ENCODE measurements around the gene AFDN.
"Not testable (repeated sequence)": the region's sequence is repeated elsewhere in the genome, so short reads cannot be mapped to it uniquely, and the experiment has no call there.

AFDN gene

DNA sequence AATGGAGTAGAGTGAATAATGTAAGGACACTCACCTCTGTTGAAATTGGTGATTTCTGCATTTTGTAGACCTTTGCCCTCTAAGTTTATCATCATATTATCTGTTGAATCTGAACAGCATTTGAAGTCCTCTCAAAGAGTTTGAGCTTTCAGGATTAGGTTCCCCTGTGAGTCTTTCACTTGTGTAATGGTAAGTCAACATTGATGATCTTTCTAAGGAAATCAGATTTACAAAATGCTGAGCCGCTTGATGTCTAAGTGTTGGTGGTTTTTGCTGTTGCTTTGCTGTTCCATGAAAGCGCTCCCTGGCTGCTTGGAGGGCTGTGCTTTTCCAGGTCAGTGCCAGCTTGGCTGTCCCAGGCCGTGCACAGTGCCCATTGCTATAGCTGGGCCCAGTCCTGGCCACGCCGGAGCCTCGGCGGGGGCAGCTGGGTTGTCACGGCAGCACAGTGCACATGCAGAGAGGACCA is 136.9 kb downstream of the AFDN start:
- DNase-seq, result no peak

- DNase-seq, result no peak
These were observed 139.2 kb downstream of the AFDN start for GRCh38 chr6:167965592-167966539.

GRCh38 chr6:167966540-167966905 is 139.8 kb downstream of the AFDN start:
- DNase-seq, result no peak

GRCh38 chr6:167968091-167968490 is 141.4 kb downstream of the AFDN start:
- DNase-seq, result peak; percentile 7

GRCh38 chr6:167970230-167970629 is 143.5 kb downstream of the AFDN start:
- DNase-seq, result no peak

DNA sequence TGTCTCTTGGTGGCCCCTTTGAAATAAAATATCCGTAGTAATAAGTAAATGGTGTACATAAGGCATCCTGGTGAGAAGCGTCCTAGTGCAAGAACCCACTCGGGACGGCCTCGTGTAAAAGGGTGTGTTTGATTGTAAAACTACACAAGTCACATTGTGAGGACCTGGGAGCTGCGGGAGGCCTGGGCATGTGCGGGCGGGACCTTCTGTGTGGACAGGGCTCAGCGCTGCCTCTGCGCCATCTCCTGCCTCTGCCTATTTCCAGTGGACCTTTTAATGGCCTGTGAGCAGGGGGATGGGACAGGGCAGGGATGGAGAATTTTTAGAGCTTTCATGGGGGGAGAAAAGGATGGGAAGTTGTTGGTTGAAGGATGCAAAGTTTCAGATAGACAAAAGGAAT is 145.5 kb downstream of the AFDN start:
- DNase-seq, result no peak

GRCh38 chr6:167973148-167973885 is 146.6 kb downstream of the AFDN start:
- DNase-seq, result no peak

DNA sequence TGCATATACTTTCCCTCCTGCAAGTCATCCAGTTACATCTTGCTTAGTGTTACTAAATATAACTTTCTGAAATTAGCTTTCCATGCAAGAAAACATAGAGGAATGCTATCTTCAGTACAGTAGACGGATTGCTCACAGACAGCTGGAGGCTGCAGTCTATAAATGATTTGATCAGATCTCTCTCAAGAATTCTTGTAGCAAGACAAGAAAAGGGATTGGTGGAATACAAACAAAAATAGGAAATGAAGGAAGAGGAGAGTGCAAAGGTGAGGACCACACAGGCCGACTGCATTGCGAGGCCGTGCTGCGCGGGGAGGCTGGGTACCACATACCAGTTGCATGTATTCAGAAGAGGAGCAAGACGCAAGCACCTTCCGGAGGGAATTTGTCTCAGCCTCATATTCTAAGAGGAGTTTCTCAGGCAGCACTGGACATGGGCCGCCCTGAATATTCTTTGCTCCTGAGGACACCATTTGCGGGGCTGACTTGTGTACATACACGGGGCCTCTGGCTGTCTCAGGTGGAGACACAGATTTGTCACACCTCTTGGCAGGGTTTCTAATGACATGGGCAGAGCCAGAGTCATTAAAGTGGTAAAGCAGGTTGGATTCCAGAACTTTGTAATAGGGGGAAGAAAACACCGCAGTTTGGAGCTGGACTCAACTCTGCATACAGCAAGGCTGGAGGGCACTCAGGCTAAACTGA is 148.1 kb downstream of the AFDN start:
- no peak for DNase-seq

DNA sequence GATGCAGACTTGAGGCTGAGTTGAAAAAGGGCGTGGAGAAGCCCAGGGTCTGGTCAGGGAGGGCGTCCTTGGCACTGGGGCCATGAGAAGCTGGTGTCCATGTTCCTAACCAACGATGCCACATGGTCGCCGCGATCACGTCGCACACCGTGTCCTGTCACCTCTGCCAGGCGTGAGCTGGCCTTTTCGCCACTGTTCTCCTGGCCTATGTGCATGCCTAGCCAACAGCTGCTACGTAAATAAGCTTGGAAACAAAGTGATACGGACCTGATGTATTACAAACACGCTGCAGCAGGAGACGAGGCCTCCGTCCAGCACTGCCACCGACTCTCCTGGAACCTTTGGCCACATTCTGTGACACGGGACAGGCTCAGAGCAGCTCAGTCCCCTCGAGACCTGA is 148.7 kb downstream of the AFDN start:
- no peak for DNase-seq

DNA sequence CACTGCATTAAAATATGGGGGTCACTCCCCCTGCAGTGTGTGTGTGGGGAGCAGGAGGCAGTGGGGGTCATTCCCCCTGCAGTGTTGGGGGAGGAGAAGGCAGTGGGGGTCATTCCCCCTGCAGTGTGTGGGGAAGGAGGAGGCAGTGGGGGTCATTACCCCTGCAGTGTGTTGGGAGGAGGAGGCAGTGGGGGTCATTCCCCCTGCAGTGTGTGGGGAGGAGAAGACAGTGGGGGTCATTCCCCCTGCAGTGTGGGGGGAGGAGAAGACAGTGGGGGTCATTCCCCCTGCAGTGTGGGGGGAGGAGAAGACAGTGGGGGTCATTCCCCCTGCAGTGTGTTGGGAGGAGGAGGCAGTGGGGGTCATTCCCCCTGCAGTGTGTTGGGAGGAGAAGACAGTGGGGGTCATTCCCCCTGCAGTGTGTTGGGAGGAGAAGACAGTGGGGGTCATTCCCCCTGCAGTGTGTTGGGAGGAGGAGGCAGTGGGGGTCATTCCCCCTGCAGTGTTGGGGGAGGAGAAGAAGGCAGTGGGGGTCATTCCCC is 149.5 kb downstream of the AFDN start:
- DNase-seq, result not testable (repeated sequence)

- no peak for DNase-seq
These were observed 150.0 kb downstream of the AFDN start for GRCh38 chr6:167976708-167977107.

DNA sequence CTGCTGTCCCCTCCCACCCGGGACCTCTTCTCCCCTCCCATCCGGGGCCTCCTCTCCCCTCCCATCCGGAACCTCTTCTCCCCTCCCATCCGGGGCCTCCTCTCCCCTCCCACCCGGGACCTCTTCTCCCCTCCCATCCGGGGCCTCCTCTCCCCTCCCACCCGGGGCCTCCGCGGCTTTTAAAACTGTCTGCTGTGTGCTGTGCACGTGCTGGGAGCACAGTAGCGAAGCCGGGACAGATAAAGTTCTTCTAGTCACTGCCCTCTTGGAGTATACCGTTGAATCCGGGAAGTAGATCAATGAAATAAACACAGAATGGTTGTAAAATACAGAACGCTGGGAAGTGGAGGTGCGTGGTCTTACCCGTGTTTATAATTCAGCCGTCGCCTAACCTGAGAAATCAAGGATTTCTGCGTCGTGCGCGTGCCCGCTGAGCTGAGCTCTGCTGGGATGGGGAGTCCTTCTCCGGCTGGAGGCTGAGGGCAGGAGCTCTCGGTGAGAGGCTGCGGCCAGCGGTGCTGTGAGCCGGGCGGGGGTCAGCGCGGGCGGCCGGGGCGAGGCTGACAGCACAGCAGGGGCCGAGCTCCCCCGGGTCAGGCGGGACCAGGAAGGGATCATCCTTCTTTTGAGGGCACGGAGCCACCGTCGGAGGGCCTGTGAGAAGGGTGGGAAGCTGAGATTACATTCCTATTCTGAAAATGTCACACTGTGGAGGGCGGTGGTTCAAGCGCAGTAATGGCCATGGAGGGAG is 151.2 kb downstream of the AFDN start:
- DNase-seq, result no peak

GRCh38 chr6:167978607-167979006 is 151.9 kb downstream of the AFDN start:
- no peak for DNase-seq

DNA sequence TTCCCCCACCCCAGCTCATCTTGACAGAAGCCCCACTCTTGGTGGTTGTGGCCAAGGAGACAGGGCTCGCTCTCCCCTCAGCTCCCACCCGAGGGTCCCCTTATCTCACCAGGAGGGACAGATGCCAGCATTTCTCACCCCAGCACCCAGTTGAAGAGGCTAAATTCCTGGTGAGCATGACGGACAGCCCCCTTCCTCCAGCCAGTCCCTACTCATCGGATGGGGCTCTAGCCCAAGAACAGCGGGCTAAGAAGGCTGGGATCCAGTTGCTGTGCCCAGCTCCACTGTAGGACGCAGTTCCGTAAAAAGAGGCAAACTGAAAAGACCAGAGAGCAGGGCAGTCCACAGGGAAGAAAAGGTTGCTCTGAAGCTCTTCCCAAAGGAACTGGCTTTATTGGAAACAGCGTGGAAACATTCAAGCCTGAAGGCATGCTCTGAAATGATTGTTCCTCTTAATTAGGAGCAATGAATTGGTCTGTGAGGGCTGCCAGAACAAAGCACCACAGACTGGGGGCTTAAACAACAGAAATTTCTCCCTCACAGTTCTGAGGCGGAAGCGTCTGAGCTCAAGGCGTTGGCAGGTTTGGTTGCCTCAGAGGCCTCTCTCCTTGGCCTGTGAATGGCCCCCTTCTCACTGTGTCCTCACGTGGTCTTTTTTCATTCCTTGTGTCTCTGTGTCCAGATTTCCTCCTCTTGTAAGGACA is 152.9 kb downstream of the AFDN start:
- no peak for DNase-seq

DNA sequence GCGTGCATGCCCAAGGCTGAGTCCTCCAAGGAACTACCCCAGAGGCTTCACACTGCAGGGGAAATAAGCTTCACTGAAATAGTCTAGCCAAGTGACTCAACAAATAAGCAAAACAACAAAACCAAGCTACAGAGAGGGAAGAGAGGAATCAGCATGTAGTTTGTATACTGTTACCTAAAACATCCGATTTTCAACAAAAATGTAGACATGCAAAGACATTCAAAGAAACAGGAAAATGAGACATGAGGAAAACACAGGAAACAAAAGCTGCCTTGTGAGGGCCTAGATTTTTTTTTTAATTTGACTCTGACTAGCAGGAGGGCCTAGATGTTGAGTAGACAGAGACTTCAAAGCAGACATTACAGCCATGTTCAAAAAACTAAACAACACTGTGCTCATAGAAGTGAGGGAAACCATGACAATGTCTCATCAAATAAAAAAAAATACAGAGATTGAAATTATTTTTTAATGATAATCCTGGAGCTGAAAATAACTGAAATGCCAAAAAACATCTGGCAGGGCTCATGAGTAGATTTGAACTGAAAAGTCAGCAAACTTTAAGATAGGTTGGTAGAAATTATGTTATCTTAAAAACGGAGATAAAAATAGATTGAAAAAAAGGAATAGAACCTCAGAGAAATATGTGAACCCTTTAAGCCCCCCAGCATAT is 154.3 kb downstream of the AFDN start:
- DNase-seq, result no peak

- DNase-seq, result no peak
These were observed 155.3 kb downstream of the AFDN start for GRCh38 chr6:167981916-167982462.

GRCh38 chr6:167984144-167984719 is 157.5 kb downstream of the AFDN start:
- no peak for DNase-seq

DNA sequence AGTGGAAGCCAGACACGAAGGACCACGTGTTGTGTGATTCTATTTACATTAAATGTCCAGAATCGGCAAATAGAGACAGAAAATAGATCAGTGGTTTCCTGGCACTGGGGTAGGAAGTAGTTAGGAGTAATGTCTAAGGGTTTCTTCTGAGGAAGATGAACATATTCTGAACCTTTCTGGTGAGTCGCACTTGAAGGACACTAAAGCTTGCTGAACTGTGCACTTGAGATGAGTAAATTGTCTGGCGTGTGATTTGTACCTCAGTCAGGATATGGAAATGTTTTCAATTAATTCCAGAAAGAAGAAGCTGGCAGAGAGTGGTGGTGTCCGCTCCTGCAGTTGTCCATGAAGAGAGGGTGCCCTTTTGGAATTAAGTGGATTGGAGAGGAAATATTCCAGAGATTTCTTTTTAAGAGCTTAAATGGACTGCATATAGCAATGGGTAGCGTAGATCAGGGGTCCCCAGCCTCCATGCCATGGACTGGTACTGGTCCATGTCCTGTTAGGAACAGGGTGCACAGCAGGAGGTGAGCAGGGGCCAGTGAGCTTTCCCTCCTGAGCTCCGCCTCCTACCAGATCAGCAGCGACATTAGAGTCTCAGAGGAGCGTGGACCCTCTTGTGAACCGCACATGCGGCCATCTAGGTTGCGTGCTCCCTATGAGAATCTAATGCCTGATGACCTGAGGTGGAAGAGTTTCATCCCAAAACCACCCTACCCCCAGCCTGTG is 158.3 kb downstream of the AFDN start:
- DNase-seq, result no peak

GRCh38 chr6:167985911-167986595 is 159.3 kb downstream of the AFDN start:
- no peak for DNase-seq

Measured in stimulated activated CD4-positive, alpha-beta T cell treated with anti-CD3 and anti-CD28 coated beads, Interleukin-12 subunit alpha, Interleukin-12 subunit beta, amount 100 ng/mL, for 4 hours (primary cell).